Brain pericyte (primary cell): Measurements from ENCODE around the gene MYOZ1.
"Not testable (repeated sequence)": the region's sequence is repeated elsewhere in the genome, so short reads cannot be mapped to it uniquely, and the experiment has no call there.

Experiments used
- DNase-seq: peaks from one replicate; pipeline ENCODE4 v3.0.0-alpha.2; 2012; ENCODE audit warnings: low read depth, low spot score

The MYOZ1 gene

GRCh38 chr10:73647875-73648651, 6.8 kb upstream of the MYOZ1 start:
- no peak for DNase-seq

DNA sequence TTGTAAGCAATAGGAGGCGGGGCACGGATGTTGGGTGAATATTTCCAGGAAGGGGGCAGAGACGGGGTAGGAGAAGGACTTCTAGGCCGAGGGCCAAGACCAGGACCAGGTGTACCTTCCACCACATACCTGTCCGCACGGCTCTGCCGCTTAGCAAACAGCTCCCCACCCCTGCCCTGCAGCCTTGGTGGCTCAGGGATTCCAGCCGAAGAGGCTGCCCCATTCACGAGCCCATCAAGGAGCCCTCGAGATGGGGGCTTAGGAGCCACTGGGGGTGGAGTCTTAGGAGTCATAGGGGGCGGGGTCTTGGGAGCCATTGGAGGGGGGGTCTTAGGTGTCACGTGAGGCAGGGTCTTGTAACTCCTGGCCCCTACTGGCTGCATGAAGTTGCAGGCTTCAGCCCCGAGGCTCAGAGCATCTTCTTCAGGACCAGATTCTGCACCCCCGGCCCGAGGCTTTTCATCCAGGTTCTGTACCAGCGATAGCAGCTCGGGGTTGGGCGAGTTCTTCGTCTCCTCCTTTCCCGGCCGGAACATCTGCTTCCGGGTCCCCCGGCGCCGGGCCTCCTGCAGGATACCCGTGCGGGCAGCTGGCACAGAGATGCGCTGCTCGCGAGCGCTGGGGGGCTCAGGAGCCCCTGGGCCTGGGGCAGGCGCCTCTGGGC, 6.1 kb upstream of the MYOZ1 start:
- no peak for DNase-seq

DNA sequence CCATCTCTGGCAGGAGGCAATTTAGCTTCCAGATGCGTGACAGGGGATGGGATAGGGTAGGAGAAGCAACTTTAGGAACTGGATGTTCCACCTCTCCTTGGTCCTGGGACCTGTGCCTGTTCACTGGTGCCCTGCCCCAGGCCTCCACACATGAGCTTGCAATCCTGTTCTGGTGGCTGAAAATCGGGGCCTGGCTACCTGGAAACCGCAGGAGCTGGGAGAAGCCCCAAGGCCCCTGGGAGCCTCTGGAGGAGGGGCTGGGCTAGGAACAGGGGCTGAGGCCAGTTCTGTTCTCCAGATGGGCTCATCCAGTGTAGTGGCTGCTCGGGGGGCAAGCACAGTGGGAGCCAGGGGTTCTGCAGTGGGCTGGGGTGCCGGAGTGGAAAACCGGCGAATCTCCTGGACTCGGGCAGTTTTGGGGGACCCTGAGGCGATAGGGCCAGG, 5.3 kb upstream of the MYOZ1 start:
- no peak for DNase-seq

GRCh38 chr10:73645251-73645650, 4.0 kb upstream of the MYOZ1 start:
- DNase-seq: no peak

GRCh38 chr10:73644767-73645166, 3.5 kb upstream of the MYOZ1 start:
- DNase-seq: no peak

GRCh38 chr10:73644015-73644743, 2.9 kb upstream of the MYOZ1 start:
- peak; percentile 22 for DNase-seq

- DNase-seq: no peak
Observed at GRCh38 chr10:73643362-73643761, 2.1 kb upstream of the MYOZ1 start.

DNA sequence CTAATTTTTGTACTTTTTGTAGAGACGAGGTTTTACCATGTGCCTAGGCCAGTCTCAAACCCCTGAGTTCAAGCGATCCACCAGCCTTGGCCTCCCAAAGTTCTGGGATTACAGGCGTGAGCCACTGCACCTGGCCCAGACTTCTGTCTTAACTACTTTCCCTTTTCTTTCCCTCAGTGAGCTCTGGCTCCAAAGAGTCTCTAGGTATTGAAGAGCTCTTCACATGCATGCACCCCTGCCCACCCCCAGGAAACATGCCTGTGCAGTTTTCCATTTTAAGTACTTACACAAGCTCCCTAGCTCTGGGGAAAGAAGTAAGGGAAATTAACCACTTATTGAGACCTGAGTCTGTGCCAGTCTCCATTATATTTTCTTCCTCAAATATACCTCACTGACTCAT, 2.0 kb downstream of the MYOZ1 start:
- DNase-seq: no peak

DNA sequence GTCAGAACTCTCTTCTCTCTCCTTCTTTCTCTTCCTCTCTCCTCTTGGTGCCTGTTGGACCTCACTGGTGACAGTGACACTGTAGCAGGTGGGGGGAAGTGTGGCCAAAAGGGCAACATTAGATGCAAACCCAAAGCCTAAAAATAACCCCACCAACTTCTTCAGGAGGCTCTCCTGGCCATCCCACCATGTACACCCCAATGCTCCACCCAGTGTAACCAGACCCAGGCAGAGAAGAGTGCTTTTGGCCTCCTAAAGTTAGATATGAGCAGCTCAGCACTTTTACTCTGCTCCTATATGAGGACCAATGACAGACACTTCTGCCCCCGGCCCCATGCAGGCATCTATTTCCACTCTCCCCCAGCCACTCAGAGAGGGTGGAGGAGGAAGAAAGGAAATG, 5.5 kb downstream of the MYOZ1 start:
- no peak for DNase-seq

- DNase-seq: no peak
Observed at GRCh38 chr10:73634421-73634820, 6.9 kb downstream of the MYOZ1 start.

DNA sequence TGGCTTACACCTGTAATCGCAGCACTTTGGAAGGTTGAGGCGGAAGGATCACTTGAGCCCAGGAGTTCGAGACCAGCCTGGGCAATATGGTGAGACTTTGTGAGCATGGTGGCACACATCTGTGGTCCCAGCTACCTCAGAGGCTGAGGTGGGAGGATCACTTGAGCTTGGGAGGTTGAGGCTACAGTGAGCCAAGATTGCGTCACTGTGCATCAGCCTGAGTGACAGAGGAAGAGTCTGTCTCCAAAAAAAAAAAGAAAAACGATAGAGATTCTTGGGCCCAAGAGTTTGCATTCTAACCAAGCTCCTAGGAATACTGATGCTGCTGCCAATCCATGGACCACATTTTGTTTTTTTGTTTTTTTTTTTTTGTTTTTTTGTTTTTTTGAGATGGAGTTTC, 12.1 kb downstream of the MYOZ1 start:
- no peak for DNase-seq

- no peak for DNase-seq
Observed at GRCh38 chr10:73628405-73628804, 12.9 kb downstream of the MYOZ1 start.

DNA sequence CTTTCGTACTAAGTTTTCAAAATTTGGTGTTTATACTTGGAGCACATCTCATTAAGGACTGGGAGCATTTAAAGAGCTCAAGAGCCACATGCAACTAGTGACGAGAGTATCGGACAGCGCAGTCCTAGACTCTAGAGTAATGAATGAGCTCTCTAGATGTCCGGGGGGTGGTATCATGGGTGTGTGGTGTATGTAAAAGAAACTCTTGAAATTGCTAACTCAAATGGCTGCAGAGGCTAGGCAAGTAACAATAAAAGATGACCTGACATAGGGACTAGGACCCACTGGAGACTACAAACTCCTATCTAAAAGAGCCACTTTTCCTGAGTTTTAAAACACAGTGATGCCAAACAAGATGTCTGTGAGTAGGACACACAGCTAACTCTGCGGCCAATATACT, 14.0 kb downstream of the MYOZ1 start:
- no peak for DNase-seq

DNA sequence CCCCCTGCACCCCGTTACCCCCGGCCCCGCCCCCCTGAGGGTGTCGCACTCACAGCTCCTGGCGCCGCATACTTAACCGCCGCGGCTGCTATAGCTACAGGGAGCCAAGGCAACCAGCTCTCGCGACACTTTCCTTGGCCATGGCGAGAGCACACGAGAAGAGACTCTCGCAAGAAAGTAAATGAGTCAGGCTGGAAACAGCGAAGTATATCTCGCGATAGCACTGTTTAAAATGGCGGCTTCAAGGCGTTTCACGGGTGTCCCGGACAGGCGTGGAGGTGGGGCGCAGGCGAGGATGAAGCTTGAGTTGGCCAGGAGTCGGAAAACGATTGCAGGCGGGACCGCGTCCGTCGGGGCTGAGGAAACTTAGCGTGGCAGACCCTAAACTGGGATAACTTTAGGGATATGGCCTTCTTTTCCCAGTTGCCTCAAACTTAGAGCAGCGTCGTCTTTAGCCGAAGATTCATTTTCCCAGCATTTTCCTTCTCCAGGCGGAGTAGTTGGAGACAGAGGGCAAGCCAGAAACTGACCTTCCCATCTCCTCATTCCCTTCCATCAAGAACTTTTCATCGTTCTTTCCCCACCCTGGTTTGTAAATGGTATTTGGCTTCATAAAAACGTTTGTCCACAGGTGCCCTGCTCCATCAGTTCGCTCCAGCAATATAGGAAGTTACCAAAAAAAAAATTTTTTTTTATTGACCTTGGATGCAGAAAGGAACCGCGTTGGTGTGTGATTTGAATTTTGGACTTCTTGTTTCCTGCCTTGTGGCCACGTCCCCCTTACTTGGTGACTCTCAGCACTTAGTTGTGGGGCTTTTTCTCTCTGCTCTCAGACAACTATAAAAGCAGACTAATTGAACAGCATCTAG, 15.2 kb downstream of the MYOZ1 start:
- DNase-seq: peak; percentile 84

DNA sequence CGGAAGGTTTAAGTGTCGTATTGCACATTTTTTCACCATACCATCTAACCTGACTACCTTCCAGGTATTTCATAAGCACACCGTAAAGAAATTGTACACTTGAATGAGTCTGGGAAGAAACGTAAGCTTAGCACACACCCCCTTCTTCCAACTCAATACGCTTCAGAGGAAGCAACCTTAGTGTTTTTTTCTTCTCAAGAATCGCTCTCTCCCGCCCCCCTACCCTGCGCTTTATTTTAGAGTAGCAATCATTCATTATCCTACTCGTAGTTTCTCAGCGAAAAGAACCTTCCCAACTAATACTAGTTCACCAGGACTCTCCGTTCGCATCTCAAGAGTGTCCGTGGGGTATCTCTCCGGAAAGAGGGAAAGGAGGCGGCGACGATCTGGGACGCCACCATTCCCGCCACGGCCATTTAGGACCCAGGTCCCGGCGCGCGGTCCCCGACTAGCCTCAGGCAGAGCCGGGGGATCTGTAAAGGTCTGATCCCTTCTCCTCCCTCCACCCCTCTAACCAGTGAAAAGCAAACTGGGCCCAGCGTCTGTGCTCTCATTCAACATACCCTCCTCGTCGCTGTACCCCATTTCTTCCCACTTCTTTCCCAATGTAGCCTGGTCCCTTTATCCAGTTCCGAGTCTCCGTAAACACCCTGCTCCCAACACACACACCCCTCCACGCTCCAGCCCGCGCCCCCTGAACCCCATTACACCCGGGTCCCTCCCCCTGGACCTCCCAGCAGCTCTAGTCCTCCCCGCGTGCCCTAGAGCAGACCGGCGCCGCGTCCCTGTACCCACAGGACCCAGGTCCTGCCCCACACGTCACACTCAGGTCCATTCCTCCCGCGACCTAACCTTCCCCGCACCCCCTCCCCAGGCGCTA, 16.0 kb downstream of the MYOZ1 start:
- no peak for DNase-seq

GRCh38 chr10:73623056-73623455, 18.2 kb downstream of the MYOZ1 start:
- DNase-seq: no peak

DNA sequence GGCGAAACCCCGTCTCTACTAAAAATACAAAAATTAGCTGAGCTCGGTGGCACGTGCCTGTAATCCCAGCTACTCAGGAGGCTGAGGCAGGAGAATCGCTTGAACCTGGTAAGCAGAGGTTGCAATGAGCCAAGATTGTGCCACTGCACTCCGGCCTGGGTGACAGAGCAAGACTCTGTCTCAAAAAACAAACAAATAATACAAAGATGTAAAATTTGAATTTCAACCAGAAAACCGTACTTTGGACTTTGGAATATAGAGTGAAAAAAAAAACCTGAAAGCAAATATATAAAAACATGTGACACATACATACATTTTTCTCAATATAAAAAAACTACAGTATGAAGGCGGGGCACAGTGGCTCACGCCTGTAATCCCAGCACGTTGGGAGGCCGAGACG, 20.3 kb downstream of the MYOZ1 start:
- DNase-seq: not testable (repeated sequence)

DNA sequence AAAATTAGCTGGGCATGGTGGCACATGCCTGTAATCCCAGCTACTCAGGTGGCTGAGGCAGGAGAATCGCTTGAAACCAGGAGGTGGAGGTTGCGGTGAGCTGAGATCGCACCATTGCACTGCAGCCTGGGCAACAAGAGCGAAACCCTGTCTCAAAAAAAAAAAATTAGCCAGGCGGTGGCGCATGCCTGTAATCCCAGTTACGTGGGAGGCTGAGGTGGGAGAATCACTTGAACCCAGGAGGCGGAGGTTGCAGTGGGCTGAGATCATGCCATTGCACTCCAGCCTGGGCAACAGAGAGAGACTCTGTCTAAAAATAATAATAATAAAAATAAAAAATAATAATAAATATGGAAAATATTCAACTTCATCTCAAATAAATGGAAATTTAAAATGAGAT, 24.1 kb downstream of the MYOZ1 start:
- DNase-seq: not testable (repeated sequence)

DNA sequence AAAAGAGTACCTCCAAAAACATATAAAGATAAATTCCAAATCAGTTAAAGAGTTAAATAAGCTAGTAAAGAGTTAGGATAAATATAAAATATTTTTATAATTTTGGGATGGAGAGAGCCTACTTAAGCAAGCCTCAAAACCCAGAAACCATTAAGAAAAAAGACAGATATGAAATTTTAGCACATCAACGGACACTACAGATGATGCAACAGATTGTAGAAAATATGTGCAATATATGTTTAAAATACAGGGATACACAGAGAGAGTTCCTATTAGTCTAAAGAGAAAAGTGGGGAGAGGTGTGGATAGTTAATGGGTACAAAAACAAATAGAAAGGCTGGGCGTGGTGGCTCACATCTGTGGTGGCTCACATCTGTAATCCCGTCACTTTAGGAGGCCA, 26.6 kb downstream of the MYOZ1 start:
- no peak for DNase-seq

DNA sequence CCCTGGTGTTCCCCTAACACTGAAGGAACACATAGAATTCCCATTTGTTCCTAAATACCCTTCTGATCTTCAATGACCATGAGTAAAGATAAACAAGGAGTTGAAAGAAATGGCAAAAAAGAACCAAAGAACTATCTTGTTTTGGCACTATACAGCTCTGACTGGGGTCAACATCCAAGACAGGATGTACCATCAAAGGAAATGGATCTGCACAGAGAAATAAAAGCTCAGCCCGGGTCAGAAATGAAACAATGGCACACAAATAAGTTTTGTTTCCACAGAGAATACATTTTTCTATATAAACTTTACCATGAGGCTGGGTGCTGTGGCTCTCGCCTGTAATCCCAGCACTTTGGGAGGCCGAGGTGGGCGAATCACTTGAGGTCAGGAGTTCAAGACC, 32.2 kb downstream of the MYOZ1 start:
- DNase-seq: no peak

- no peak for DNase-seq
Observed at GRCh38 chr10:73601486-73601921, 39.8 kb downstream of the MYOZ1 start.
